HG03039 (cell line): ENCODE results near the gene EMX1.

ENCODE experiments used
- ATAC-seq: cut with Tn5 transposase; IDR thresholded peaks from one replicate; pipeline ENCODE4 v1.9.1; 2021; ENCODE audit warnings: mild to moderate bottlenecking, moderate library complexity; ENCODE audit not compliant: unreplicated experiment

Gene EMX1

DNA sequence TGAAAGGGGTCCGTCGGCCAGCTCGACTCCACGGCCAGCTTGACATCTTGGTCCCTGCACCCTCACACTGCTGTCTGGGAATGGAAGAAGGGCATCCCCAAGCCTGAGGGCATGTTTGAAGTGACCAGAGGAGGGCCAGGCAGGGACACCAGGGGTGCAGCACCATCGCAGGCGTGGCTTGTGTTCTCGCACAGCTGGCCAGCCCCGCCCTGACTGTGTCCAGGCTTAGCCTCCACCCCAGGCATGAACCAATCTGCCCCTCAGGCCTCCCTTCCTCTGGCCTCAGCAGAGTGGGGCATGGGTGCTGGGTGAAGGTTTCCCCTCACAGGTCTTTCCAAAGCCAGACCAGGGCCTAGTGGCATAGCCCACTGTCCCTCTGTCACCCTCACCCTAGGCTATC lies 25.0 kb downstream of the EMX1 start:
- ATAC-seq: no peak

GRCh38 chr2:72942881-72943418 lies 25.6 kb downstream of the EMX1 start:
- no peak for ATAC-seq

DNA sequence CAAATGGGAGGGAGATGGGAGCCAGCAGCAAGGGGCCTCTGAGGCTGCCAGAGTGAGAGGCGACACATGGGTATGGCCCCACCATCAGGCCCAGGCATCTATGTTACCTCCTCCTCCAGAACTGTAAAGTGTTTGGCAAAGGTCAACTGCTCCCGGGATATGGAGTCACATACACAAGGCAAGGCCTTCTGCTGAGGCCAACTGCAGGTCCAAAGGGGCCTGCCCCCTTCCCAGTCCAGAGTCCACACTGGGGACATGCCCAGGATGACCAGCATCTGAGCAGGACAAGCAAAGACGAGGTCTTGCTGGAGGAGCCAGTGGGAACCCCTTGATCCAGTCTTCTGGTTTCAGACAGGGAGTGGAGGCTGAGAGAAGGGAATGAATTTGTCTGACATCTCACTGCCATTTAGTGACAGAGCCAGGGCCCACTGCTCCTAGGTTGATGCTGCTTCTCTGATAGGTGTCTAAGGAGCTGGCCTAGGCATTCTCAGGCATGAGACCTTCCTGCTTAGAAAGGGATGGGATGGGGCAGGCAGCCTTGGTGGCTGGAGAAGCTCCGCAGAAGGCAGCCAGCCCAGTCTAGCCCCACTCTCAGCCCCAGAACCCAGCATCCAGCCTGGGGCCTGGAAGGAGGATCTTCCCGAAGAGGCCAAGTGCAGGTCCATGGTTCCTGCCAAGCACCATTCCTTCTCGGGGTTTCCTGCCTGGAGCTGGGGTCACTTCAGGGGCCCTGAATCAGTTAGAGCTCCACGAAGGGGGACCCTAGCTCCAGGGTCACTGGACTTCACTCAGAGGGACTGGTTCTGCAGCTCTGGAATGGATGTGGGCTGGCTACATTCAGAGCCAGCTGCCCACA lies 26.4 kb downstream of the EMX1 start:
- no peak for ATAC-seq

- no peak for ATAC-seq
These were observed 27.6 kb downstream of the EMX1 start for GRCh38 chr2:72944804-72945449.

DNA sequence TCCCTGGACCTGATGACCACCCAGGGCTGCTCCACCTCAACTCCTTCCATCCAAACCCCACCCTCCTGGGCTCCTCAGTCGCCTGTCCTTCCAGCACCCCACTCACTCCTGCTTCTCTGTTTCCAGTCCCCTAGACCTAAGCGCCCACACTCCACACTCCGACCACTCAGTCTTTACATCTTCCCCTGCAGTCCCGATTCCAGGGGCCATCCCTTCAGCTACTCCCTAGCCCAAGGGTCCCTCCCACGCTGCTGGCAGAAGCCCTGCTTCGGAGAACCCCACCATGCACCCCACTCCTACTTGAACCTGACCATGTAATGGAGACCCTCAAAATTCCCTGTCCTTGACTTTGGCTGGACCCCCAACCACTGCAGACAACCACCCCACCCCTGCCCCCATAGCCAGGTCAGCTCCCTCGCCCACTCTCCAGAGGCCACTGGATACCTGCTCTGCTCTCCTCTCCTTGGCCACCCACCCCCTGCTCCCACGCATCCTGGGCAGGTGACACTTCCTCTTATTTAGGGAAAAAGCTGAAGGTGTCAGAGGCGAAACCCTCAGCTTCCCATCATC lies 28.2 kb downstream of the EMX1 start:
- no peak for ATAC-seq

DNA sequence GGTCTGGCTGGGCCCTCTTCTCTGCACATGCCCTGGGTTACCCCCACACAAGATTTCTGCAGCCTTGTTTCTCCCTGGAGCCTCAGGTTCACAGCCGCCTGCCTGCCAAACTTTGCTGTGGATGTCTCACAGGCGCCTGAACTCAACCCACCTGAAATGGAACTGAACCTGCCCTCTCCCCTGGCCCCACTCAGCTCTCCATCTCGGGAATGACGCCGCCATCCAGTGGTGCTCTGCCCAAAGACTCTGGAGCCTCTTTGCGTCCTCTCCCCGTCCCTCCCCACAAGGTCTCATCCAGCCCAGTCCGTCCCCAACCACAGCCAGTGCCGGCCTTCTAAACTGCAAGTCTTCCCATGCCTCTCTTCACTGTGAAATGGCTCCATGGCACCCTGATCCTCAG lies 29.1 kb downstream of the EMX1 start:
- no peak for ATAC-seq

DNA sequence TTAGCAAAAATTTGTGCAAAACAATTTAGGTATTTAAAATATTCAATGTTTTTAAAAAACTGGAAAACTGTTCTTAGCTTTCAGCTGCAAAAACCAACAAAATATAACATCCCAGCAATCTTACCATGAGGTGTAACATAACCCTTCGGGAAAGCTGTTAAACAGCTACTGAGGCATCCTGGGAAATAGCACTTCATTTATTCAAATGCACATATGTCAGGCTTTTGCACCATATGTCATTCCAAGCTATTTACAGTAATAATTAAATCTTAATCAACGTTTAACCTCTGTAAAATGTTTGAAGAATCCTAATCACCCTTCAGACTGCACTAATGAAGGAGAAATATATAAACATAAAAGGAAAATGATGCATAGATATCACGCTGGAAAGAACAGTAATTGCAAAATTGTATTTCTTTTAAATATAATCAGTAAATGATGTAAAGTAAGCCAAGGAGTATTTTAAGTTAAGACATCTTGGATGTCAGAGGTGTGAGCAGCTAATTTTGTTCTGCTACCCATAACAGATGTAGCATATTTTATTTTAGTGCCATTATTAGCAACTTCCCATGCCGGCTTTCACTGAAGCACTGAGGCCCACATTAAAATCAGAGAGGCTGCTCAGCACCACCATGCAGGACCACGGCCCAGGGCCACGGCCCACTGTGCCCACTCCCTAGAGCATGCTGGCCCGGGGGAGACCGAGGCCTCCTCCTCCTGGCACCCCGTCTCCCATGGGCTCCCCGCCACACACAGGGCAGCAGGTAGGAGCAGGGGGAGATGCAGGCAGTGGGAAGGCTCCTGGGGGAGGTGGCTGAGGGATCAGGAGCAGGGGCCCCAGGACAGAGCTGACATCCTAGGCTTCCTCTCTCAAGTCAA lies 30.9 kb downstream of the EMX1 start:
- no peak for ATAC-seq

DNA sequence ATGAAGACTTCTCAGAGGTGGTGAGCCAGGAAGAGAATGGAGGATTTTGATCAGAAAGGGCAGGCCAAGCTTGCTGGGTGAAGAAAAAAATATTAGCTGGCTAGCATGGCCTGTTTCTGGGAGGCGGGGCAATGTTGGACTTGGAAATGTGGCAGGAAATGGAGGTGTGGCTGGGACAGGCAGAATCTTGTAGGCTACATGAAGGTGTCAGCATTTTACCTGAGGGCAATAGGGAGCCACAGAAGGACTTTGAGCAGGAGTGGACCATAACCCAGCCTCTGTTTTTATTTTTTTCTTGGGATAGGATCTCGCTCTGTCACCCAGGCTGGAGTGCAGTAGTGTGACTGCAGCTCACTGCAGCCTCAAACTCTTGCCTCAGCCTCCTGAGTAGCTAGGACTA lies 31.7 kb downstream of the EMX1 start:
- no peak for ATAC-seq

DNA sequence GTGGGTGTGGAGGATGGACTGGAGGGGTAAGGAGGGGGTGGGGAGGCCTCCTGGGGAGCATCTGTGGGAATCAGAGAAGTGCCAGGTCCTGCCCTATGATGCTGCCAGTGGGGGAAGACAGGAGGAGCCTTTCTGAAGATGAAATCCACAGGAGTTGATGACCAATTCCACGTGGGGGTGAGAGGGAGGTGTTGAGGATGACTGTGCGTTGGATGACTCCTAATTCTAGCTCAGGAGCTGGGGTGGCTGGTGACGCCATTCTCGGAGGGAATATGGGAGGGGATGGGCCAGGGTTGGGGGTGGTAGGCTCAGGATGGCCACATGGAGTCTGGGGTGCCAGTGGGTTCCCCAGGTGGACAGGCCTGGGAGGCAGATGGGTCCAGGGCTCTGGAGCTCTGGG lies 32.3 kb downstream of the EMX1 start:
- no peak for ATAC-seq

GRCh38 chr2:72950558-72951255 lies 33.4 kb downstream of the EMX1 start:
- no peak for ATAC-seq

- ATAC-seq: no peak
These were observed 34.2 kb downstream of the EMX1 start for GRCh38 chr2:72951303-72952095.

DNA sequence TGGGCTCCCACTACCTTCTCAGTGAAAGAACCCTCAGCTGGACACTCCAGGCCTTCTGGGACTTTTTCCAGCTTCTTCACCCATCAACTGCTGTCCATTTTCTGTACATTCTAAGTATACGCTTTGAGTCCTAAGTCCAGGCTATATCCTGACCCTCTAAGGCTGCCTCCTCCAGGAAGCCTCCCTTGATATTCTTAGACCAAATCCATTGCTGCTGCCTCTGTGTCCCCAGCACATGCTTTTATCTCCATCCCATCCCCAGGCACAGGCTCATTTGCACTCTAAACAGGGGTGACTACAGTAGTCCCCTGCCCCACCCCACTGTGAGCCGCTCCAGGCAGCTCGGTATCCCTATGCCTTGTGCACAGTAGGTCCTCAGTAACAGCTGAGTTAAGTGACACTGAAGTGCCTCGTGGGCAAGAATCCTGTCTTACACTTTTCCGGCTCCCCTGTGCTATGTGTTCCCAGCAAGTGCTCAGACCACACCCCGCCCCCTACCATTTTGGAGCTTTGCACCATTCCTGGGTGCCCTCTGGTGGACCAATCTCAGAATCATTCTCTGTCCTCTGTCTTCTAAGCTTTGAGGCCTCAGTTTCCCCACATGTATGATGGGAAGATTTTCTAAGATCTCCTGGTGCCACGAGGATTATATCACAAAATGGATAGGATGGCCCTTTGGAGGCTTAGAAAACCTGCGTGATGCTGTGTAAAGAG lies 34.9 kb downstream of the EMX1 start:
- no peak for ATAC-seq

DNA sequence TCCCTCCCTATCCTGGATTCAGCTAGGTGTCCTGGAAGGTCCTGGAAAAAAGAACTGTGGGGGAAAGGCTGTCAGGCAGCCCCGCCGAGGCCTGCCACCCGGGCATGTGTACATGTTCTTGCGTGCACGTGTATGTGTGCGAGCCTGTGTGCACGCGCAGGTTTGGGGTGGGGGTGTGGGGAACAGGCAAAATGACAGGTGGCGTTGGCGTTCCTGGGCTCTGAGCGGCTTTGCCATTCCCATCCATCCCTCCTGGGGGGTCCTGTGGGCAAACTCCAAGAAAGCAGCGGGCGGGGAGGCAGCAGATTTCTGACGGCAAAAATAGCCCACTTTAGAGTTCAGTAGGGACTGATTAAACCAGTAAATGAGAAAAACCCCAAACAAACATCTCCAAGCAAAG lies 35.6 kb downstream of the EMX1 start:
- ATAC-seq: no peak

- no peak for ATAC-seq
These were observed 36.2 kb downstream of the EMX1 start for GRCh38 chr2:72953528-72953927.

GRCh38 chr2:72953976-72954375 lies 36.7 kb downstream of the EMX1 start:
- ATAC-seq: no peak

GRCh38 chr2:72954376-72955227 lies 37.3 kb downstream of the EMX1 start:
- no peak for ATAC-seq

DNA sequence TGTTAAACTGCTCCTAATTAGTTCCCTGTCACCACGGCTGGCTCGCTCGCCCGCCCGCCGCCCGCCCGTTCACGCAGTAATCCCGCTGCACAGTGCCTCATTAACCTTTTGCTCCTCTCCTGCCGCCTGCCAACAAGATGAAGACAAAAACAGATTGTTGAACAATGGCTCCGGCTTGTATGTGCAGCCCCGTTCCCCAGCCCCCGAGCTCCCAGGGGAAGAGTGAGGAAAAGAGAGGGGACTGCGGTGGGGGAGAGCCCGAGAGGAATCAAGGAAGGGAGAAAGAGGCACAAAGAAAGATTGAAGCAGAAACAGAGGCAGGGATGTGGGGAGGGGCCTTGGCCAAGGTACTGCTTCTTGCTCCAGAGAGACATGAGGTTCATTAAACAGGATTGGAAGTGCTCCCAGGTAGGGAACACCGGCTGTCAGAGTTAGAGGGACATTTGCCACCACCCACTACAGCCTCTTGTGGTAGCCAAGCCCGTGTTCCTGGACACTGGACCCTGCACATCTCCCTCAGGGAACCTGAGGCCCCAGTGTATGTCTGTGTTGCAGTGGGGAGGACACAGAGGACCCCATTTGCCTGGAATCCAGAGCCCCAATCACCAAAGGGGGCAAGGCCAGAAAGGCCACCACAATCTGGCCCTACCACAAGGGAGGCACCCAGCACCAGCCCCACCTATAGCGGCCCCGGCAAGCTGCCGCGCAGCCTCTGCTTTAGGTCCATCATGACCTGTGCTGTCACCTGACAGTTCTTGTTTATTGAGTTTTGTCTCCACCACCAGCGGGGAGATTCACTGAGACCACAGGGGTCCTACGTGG lies 38.1 kb downstream of the EMX1 start:
- ATAC-seq: no peak
